ENCODE results near the gene SPATA19.

DNA sequence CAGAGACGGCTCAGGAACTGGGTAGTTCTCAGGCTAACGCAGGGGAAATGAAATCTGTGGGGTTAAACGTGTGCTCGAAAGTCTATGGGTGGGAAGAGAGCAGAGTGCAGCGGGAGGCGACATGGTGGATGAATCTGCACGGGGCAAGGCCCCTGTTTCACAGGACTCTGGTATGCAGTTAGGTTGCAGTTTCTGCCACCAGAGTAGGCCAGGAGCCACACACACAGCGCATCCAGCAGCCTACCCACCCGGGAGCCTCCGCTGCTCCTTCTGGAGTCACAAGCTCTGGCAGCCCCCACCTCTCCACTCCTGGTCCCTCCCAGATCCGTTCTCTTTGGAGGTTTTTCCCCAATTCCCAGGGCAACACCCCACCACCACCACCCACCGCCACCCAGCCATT is 27.0 kb downstream of the SPATA19 start:
- TF ChIP-seq, protein P1, sequence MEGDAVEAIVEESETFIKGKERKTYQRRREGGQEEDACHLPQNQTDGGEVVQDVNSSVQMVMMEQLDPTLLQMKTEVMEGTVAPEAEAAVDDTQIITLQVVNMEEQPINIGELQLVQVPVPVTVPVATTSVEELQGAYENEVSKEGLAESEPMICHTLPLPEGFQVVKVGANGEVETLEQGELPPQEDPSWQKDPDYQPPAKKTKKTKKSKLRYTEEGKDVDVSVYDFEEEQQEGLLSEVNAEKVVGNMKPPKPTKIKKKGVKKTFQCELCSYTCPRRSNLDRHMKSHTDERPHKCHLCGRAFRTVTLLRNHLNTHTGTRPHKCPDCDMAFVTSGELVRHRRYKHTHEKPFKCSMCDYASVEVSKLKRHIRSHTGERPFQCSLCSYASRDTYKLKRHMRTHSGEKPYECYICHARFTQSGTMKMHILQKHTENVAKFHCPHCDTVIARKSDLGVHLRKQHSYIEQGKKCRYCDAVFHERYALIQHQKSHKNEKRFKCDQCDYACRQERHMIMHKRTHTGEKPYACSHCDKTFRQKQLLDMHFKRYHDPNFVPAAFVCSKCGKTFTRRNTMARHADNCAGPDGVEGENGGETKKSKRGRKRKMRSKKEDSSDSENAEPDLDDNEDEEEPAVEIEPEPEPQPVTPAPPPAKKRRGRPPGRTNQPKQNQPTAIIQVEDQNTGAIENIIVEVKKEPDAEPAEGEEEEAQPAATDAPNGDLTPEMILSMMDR (IDR thresholded peaks at IDR 0.05): no peak
- no peak for TF ChIP-seq POLR2A (IDR thresholded peaks at IDR 0.05)

Data from heart left ventricle (tissue), 13 donors.